Panc1 (cell line): ENCODE results near the gene BCAS3. TPM values are rescaled to one million over a fixed set of nuclear protein-coding genes. Genes with fewer than 3 reads are reported as not detected.

Experiments
- ATAC-seq: fragments of 200-7000 bp; cut with Tn5 transposase; 2 replicates; pipeline ENCODE4 v1.9.1; 2020; ENCODE audit warnings: mild to moderate bottlenecking, moderate library complexity
- BruUV-seq: library from RNA; stranded (reverse); fragments of 400-500 nt; replicated peaks from 2 replicates; lab custom pipeline; 2021; lab: Mats Ljungman, UMichigan
- CTCF ChIA-PET: fragments of 300-600 bp; sonication (Branson Sonifier 250); formaldehyde crosslinking; loops from one replicate; lab custom pipeline; 2022; ENCODE audit warnings: antibody characterized with exemption; lab: Charles Lee
- POLR2A ChIA-PET: fragments of 300-600 bp; sonication (Branson Sonifier 250); formaldehyde crosslinking; loops from one replicate; lab custom pipeline; 2022; ENCODE audit warnings: antibody characterized with exemption; lab: Charles Lee
- DNase-seq: peaks from one replicate; pipeline ENCODE4 v3.0.0-alpha.2; 2010; ENCODE audit warnings: low read depth, low spot score
- H3K27ac ChIP-seq: 2 replicates; pipeline ENCODE4 v1.5.1; 2011; ENCODE audit warnings: mild to moderate bottlenecking, low read length, inconsistent platforms
- H3K27me3 ChIP-seq: fragments of 200-500 bp; sonication (Bioruptor generic); 2 replicates; pipeline ENCODE4 v1.6.0; 2014; ENCODE audit warnings: low read length, inconsistent platforms; ENCODE audit not compliant: control insufficient read depth, insufficient read depth
- H3K36me3 ChIP-seq: fragments of 200-500 bp; sonication (Bioruptor generic); 2 replicates; pipeline ENCODE4 v1.5.1; 2014; ENCODE audit warnings: inconsistent platforms, mild to moderate bottlenecking, low read length, moderate library complexity; ENCODE audit not compliant: control insufficient read depth, insufficient read depth
- H3K4me1 ChIP-seq: 2 replicates; pipeline ENCODE4 v1.5.1; 2011; ENCODE audit warnings: inconsistent platforms, mild to moderate bottlenecking, low read length, moderate library complexity; ENCODE audit not compliant: control insufficient read depth, insufficient read depth
- H3K4me3 ChIP-seq, 2 experiments: 2 replicates each; pipeline ENCODE4 v1.5.1; 2011 to 2012; ENCODE audit warnings: low read depth in 2 of 2, low read length in 2 of 2, mild to moderate bottlenecking in 2 of 2, inconsistent platforms in 1 of 2, moderate library complexity in 1 of 2
- H3K9me3 ChIP-seq: fragments of 200-500 bp; sonication (Bioruptor generic); 2 replicates; pipeline ENCODE4 v1.5.1; 2014; ENCODE audit warnings: low read depth, mild to moderate bottlenecking, inconsistent platforms, low read length, moderate library complexity; ENCODE audit not compliant: control insufficient read depth, insufficient read depth
- CTCF ChIP-seq: fragments of 450-650 bp; IDR thresholded peaks from 2 replicates; pipeline ENCODE4 v1.5.1; 2017; ENCODE audit warnings: mild to moderate bottlenecking
- POLR2AphosphoS5 ChIP-seq: IDR thresholded peaks from 2 replicates; pipeline ENCODE4 v1.6.1; 2012; ENCODE audit warnings: mild to moderate bottlenecking, low read depth, low read length, moderate library complexity
- SIN3A ChIP-seq: IDR thresholded peaks from 2 replicates; pipeline ENCODE4 v1.6.1; 2012; ENCODE audit warnings: low read depth, mild to moderate bottlenecking, low read length, moderate library complexity, borderline replicate concordance; ENCODE audit not compliant: insufficient read depth
- TCF7L2 ChIP-seq: IDR thresholded peaks from 2 replicates; pipeline ENCODE4 v1.6.1; 2011; ENCODE audit warnings: mild to moderate bottlenecking, low read depth, low read length, inconsistent platforms
- in situ Hi-C: cut with HindIII; loops from 2 replicates; pipeline ENCODE4 v1.10.0; 2016; ENCODE audit warnings: low sequenced_read_pairs, low pct_unique_long_range_greater_than_20kb
- intact Hi-C: fragments of 100-400 bp; cut with micrococcal nuclease; formaldehyde crosslinking; loops from one replicate; pipeline ENCODE4 v1.10.0; 2022; ENCODE audit not compliant: unreplicated experiment
- total RNA-seq: library from RNA; stranded (reverse); gene quantifications from one replicate; pipeline ENCODE4 v1.2.1, GENCODE V29; 2021; ENCODE audit not compliant: unreplicated experiment
- TF ChIP-seq, protein P1 (sequence below), 2 experiments: IDR thresholded peaks; 2 replicates each; pipeline ENCODE4 v1.6.1; 2011 to 2012; ENCODE audit warnings: low read depth in 2 of 2, control low read depth in 1 of 2, low read length in 1 of 2, mild to moderate bottlenecking in 1 of 2, moderate library complexity in 1 of 2; ENCODE audit not compliant: insufficient read depth in 1 of 2

Gene BCAS3
- total RNA-seq, 1 experiment from 2014 or later, result 9.3 TPM

- no TSS peak for BruUV-seq
- peaks cover 27% of the 10 kb centered on the region for H3K4me1 ChIP-seq
- in situ Hi-C loops (no loop called here), intact Hi-C loops (no loop called here)
- POLR2A ChIA-PET, result no interaction called here
- no peaks in the 10 kb centered on the region for H3K27me3 ChIP-seq
- ATAC-seq (no peak), DNase-seq (no peak)
- CTCF ChIA-PET, result no interaction called here
- TF ChIP-seq CTCF (no peak), TCF7L2 (no peak), POLR2AphosphoS5 (no peak), SIN3A (no peak)
- TF ChIP-seq, protein P1, sequence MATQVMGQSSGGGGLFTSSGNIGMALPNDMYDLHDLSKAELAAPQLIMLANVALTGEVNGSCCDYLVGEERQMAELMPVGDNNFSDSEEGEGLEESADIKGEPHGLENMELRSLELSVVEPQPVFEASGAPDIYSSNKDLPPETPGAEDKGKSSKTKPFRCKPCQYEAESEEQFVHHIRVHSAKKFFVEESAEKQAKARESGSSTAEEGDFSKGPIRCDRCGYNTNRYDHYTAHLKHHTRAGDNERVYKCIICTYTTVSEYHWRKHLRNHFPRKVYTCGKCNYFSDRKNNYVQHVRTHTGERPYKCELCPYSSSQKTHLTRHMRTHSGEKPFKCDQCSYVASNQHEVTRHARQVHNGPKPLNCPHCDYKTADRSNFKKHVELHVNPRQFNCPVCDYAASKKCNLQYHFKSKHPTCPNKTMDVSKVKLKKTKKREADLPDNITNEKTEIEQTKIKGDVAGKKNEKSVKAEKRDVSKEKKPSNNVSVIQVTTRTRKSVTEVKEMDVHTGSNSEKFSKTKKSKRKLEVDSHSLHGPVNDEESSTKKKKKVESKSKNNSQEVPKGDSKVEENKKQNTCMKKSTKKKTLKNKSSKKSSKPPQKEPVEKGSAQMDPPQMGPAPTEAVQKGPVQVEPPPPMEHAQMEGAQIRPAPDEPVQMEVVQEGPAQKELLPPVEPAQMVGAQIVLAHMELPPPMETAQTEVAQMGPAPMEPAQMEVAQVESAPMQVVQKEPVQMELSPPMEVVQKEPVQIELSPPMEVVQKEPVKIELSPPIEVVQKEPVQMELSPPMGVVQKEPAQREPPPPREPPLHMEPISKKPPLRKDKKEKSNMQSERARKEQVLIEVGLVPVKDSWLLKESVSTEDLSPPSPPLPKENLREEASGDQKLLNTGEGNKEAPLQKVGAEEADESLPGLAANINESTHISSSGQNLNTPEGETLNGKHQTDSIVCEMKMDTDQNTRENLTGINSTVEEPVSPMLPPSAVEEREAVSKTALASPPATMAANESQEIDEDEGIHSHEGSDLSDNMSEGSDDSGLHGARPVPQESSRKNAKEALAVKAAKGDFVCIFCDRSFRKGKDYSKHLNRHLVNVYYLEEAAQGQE (IDR thresholded peaks at IDR 0.05; ENCODE audit: insufficient read depth in 1 of 2, low read depth in 2 of 2, low read length in 1 of 2), result no peak
- H3K9me3 ChIP-seq, result no peaks in the 10 kb centered on the region
- no peak overlapping the region for H3K4me3 ChIP-seq
- no peaks in the 10 kb centered on the region for H3K36me3 ChIP-seq
- H3K27ac ChIP-seq, result no peak overlapping the region
These were observed 650.7 kb downstream of the BCAS3 start for GRCh38 chr17:61328351-61328750.

DNA sequence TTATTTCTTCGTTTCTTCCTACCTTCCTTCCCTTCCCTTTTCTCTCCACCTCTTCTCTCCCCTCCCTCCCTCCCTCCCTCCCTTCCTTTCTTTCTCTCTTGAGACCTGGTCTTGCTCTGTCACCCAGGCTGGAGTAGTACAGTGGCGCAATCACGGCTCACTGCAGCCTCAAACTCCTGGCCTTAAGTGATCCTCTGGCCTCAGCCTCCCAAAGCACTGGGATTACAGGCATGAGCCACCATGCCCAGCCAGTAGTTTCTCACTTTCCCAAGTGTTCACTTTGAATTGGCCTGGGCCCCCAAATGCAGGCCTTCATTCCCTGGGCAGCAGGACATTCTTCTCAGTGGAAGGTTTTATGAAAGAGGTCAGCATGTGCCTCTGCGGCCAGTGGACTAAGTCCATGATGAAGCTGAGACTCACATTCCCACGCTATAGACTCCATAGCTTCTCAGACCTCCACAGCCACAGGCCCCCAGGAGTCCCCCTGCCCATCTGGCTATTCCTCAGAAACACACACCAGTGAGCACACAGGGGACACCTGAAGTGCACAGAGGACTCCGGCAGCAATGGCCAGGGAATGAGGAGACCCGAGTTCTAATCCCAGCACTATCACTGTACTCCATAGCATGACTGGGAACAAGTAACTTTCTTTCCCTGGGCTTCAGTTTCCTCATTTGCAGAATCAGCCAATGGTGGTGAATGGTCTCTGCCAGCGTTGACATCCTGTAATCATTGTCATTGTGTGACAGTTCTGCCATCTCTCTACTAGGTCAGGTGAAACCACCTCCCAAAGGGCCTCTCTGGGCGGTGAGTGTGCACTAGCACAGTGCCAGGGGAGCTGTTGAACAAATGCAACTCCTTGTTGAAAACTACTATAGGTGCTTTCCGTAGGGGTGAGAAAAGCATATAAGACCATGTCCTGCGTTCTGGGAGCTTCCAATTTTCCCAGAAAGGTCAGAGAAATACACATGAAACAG, 652.8 kb downstream of the BCAS3 start:
- no peak overlapping the region for H3K4me3 ChIP-seq
- CTCF ChIA-PET, result no interaction called here
- no peaks in the 10 kb centered on the region for H3K27me3 ChIP-seq
- intact Hi-C loops (no loop called here), in situ Hi-C loops (no loop called here)
- H3K9me3 ChIP-seq, result no peaks in the 10 kb centered on the region
- H3K27ac ChIP-seq, result no peak overlapping the region
- peaks cover 7% of the 10 kb centered on the region for H3K4me1 ChIP-seq
- ATAC-seq (no peak), DNase-seq (no peak)
- POLR2A ChIA-PET, result interaction anchor here (0.6 kb wide), 1 partner anchor 150 kb away, joined by 4 read pairs; no protein-coding TSS in a partner anchor
- no peak for TF ChIP-seq TCF7L2
- TF ChIP-seq, protein P1 (IDR thresholded peaks at IDR 0.05; ENCODE audit: insufficient read depth in 1 of 2, low read depth in 2 of 2, low read length in 1 of 2), result no peak
- TF ChIP-seq POLR2AphosphoS5, result no peak
- TF ChIP-seq CTCF, result no peak
- TF ChIP-seq SIN3A, result no peak
- no TSS peak for BruUV-seq
- no peaks in the 10 kb centered on the region for H3K36me3 ChIP-seq
